Activated T-helper 17 cell treated with anti-CD3 and anti-CD28 coated beads, Interleukin-2, amount 50 U/mL, for 72 hours (primary cell): ENCODE results near the gene CCDC149. TPM values are rescaled to one million over a fixed set of nuclear protein-coding genes. Genes with fewer than 3 reads are reported as not detected.

Source experiments
- ATAC-seq: fragments of 150-1000 bp; cut with Tn5 transposase; replicated peaks from 2 replicates; pipeline ENCODE4 v1.10.0; 2021; ENCODE audit warnings: mild to moderate bottlenecking, moderate library complexity
- H3K27ac Mint-ChIP-seq: one replicate; pipeline ENCODE4 v1.8.0; 2022; ENCODE audit warnings: mixed read lengths
- H3K27me3 Mint-ChIP-seq: one replicate; pipeline ENCODE4 v1.8.0; 2022; ENCODE audit warnings: mixed read lengths
- H3K36me3 Mint-ChIP-seq: one replicate; pipeline ENCODE4 v1.8.0; 2022; ENCODE audit warnings: low read depth, mild to moderate bottlenecking, mixed read lengths
- H3K4me1 Mint-ChIP-seq: one replicate; pipeline ENCODE4 v1.8.0; 2022; ENCODE audit warnings: mixed read lengths
- H3K4me3 Mint-ChIP-seq: one replicate; pipeline ENCODE4 v1.8.0; 2022; ENCODE audit warnings: mild to moderate bottlenecking, mixed read lengths
- H3K9me3 Mint-ChIP-seq: one replicate; pipeline ENCODE4 v1.8.0; 2022; ENCODE audit warnings: mixed read lengths
- total RNA-seq, 2 donors: library from RNA; stranded (reverse); gene quantifications; one replicate each; pipeline ENCODE4 v1.2.3, GENCODE V29; 2022

Gene CCDC149
- total RNA-seq, 2 donors from 2014 or later, result not detected

- H3K27ac Mint-ChIP-seq, result no peak overlapping the region
- H3K4me3 Mint-ChIP-seq, result no peak overlapping the region
- H3K4me1 Mint-ChIP-seq, result no peaks in the 10 kb centered on the region
- peaks cover 7% of the 10 kb centered on the region for H3K27me3 Mint-ChIP-seq
- no peaks in the 10 kb centered on the region for H3K9me3 Mint-ChIP-seq
- no peaks in the 10 kb centered on the region for H3K36me3 Mint-ChIP-seq
- no peak for ATAC-seq
These were observed 81.2 kb downstream of the CCDC149 start for GRCh38 chr4:24831637-24832036.

DNA sequence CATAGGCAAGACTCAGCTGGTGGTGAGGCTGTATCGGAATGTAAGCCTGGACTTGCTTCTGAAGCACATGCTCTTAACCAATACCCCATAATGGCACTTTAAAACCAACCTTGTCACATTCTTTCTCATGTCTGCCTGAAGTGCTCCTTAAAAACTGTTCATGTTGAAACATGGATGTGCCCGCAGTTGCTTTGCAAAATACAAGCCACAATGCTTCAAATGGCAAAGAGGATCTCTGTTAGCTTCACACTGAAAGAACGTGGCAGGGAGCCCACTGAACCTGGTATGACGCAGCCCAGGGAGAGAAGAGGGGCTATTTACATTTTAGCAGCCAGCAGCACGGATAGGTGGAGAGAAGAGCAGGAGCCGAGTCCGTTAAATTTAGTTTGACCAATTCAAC, 88.1 kb downstream of the CCDC149 start:
- Mint-ChIP-seq H3K9me3 (no peaks in the 10 kb centered on the region), H3K4me1 (no peaks in the 10 kb centered on the region)

GRCh38 chr4:24820541-24820940, 92.3 kb downstream of the CCDC149 start:
- no peaks in the 10 kb centered on the region for H3K4me1 Mint-ChIP-seq
- peaks cover 13% of the 10 kb centered on the region for H3K27me3 Mint-ChIP-seq
- no peaks in the 10 kb centered on the region for H3K36me3 Mint-ChIP-seq
- H3K27ac Mint-ChIP-seq, result no peak overlapping the region
- no peaks in the 10 kb centered on the region for H3K9me3 Mint-ChIP-seq
- no peak for ATAC-seq
- no peak overlapping the region for H3K4me3 Mint-ChIP-seq

More for the DNA sequence above, 88.1 kb downstream of the CCDC149 start:
- H3K27me3 Mint-ChIP-seq, result peaks cover 23% of the 10 kb centered on the region
- no peak for ATAC-seq
- H3K27ac Mint-ChIP-seq, result no peak overlapping the region
- no peaks in the 10 kb centered on the region for H3K36me3 Mint-ChIP-seq
- H3K4me3 Mint-ChIP-seq, result no peak overlapping the region

- Mint-ChIP-seq H3K27ac (no peak overlapping the region), H3K4me1 (no peaks in the 10 kb centered on the region), H3K36me3 (no peaks in the 10 kb centered on the region), H3K9me3 (peaks cover 6% of the 10 kb centered on the region), H3K4me3 (no peak overlapping the region), H3K27me3 (peaks cover 15% of the 10 kb centered on the region)
- no peak for ATAC-seq
These were observed 96.0 kb downstream of the CCDC149 start for GRCh38 chr4:24816797-24817196.

DNA sequence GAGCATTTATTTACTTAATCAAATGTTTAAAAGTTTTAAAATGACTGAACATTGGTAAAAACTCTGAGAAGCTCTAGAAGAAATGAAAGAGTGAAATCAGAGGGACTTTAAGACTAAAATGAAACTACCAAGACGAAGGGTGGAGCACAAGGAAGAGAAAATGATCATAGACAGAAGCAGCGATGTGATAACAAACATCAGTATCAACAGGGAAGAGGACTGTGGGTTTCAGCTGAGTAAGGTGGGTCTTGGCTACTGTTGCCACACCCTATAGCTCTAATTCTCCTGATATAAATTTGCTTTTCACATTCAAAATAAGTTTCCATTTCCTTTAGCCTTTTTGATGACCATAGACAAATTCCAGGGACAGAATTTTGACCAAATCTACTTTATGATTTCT, 99.1 kb downstream of the CCDC149 start:
- no peaks in the 10 kb centered on the region for H3K4me1 Mint-ChIP-seq
- H3K9me3 Mint-ChIP-seq, result peaks cover 6% of the 10 kb centered on the region
- ATAC-seq, result no peak
- H3K36me3 Mint-ChIP-seq, result no peaks in the 10 kb centered on the region
- no peak overlapping the region for H3K4me3 Mint-ChIP-seq
- peaks cover 7% of the 10 kb centered on the region for H3K27me3 Mint-ChIP-seq
- no peak overlapping the region for H3K27ac Mint-ChIP-seq

DNA sequence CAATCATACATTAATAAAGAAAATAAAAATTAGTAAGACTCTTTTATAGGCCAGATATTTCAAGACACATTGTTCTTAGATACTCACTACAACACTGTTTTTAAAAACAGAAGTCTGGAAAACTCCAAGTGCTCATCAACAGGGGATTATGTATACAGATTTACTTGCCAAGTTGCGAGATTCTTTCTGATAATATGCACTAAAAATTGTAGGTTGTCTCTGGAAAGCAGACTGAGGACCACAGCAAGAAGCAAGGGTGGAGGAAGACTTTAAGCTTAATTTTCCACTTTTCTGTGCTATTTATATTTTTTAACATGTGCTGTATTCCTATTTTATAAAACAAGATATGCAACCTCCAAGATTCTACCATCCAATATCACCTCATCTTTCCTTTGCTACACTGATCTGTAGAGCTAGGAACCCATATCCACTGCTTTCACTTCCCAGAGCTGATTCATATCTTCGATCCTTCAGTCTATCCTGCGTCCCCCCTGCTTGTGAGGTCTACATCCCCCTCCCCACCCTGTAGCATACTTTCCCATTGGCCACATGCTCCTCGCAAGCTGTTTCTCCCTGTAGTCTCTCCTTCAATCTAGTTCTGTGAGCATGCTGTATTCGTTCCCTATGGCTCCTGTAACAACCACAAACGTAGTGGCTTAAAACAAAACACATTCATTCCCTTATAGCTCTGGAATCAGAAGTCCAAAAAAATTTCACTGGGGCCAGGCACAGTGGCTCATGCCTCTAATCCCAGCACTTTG, 101.8 kb downstream of the CCDC149 start:
- Mint-ChIP-seq H3K27ac (no peak overlapping the region), H3K27me3 (peaks cover 10% of the 10 kb centered on the region), H3K4me3 (no peak overlapping the region), H3K4me1 (no peaks in the 10 kb centered on the region), H3K9me3 (peaks cover 6% of the 10 kb centered on the region), H3K36me3 (no peaks in the 10 kb centered on the region)
- ATAC-seq, result no peak

DNA sequence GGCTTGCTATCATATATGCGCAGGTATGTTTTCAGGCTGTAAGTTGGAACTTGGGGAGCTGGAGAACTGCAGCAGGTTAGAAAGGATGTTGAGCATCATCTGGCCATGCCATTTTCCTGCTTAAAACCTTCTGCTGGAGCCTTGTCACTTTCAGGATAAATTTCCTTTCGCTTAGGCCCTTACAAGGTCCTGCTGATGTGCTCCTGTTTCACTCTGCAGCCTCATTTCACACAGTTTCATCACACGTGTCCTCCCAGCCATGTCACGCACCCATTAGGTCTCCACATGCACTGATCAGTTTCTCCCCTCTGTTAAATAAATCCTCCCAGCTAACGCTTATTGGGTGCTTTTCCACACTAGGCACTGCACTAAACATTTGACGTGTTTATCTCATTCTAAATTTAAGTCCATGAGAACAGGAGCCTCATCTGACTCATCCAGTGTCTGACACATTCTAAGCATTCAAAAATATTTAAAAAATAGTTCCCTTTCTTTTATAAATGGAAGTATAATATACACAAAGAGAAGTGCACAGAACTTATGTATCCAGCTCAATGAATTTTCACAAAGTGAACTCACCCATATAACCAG, 102.9 kb downstream of the CCDC149 start:
- Mint-ChIP-seq H3K9me3 (peaks cover 6% of the 10 kb centered on the region), H3K36me3 (no peaks in the 10 kb centered on the region), H3K4me1 (no peaks in the 10 kb centered on the region), H3K4me3 (no peak overlapping the region), H3K27me3 (peaks cover 10% of the 10 kb centered on the region), H3K27ac (no peak overlapping the region)
- no peak for ATAC-seq

DNA sequence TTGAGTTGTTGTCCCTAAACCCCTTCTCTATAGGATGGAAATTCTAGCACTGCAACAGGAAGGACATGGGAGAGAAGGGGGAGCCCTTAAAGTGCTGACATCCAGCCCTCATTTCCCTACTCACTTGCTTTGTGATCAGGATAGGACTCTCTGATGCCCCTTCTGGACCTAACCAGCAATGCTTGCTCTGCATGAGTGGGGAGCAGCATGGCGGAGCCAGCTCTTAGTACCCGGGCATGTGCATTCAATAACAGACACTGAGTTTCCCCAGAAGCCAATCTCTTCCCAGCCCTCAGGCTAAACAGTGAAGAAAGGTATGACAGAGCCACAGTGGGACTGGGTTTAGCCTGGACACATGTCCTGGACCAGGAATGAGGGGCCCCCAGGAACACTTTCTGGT, 103.5 kb downstream of the CCDC149 start:
- Mint-ChIP-seq H3K27me3 (peaks cover 13% of the 10 kb centered on the region), H3K9me3 (peaks cover 6% of the 10 kb centered on the region), H3K27ac (no peak overlapping the region), H3K4me1 (no peaks in the 10 kb centered on the region), H3K4me3 (no peak overlapping the region), H3K36me3 (no peaks in the 10 kb centered on the region)
- ATAC-seq, result no peak

- peaks cover 6% of the 10 kb centered on the region for H3K9me3 Mint-ChIP-seq
- no peaks in the 10 kb centered on the region for H3K36me3 Mint-ChIP-seq
- H3K4me1 Mint-ChIP-seq, result no peaks in the 10 kb centered on the region
- H3K27me3 Mint-ChIP-seq, result peaks cover 14% of the 10 kb centered on the region
- no peak overlapping the region for H3K4me3 Mint-ChIP-seq
- no peak overlapping the region for H3K27ac Mint-ChIP-seq
- no peak for ATAC-seq
These were observed 103.9 kb downstream of the CCDC149 start for GRCh38 chr4:24808955-24809354.

- Mint-ChIP-seq H3K36me3 (no peaks in the 10 kb centered on the region), H3K9me3 (peaks cover 6% of the 10 kb centered on the region), H3K27me3 (peaks cover 17% of the 10 kb centered on the region), H3K27ac (no peak overlapping the region), H3K4me1 (no peaks in the 10 kb centered on the region), H3K4me3 (no peak overlapping the region)
- no peak for ATAC-seq
These were observed 104.6 kb downstream of the CCDC149 start for GRCh38 chr4:24808261-24808660.

- peaks cover 22% of the 10 kb centered on the region for H3K27me3 Mint-ChIP-seq
- H3K4me1 Mint-ChIP-seq, result no peaks in the 10 kb centered on the region
- H3K27ac Mint-ChIP-seq, result no peak overlapping the region
- no peak for ATAC-seq
- no peaks in the 10 kb centered on the region for H3K36me3 Mint-ChIP-seq
- H3K4me3 Mint-ChIP-seq, result no peak overlapping the region
- H3K9me3 Mint-ChIP-seq, result peaks cover 6% of the 10 kb centered on the region
These were observed 105.2 kb downstream of the CCDC149 start for GRCh38 chr4:24807611-24808010.

DNA sequence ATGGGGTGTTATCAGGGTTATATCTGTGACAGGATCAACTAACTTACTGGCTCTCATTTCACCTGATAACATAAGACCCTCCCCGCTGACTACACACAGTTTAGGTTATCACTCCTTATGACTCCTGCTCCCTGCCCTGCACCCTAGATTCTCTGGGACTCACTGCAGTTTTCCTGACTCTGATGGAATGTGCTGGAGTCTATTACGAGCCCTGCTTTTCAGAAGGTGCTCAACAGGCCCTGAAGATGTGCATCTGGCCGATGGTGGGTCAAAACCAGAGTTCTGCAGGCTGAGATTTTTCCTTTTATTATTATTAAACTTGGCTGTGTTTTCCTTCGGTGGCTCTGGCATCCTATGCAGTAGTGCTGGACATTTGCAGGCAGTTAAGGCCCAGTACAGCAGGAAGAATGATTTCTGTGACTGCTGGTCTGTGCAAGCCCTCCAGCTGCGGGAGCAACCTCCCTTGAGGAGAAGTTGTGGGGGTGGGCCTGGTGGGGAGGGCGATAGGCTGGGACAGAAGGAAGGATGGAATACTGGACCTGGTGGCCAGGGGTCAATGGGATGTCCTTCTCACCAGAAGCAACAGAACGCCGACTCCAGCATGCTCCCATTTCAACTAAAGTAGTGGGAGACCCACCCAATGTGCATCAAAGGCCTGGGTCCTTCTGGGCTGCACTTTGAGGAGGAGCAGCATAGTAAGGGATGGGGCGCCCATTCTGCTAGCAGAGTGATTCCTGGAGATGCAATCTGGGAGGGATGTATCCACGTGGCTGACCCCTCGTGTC, 106.4 kb downstream of the CCDC149 start:
- no peak overlapping the region for H3K27ac Mint-ChIP-seq
- no peaks in the 10 kb centered on the region for H3K4me1 Mint-ChIP-seq
- no peak for ATAC-seq
- H3K36me3 Mint-ChIP-seq, result no peaks in the 10 kb centered on the region
- peaks cover 27% of the 10 kb centered on the region for H3K27me3 Mint-ChIP-seq
- no peak overlapping the region for H3K4me3 Mint-ChIP-seq
- no peaks in the 10 kb centered on the region for H3K9me3 Mint-ChIP-seq

DNA sequence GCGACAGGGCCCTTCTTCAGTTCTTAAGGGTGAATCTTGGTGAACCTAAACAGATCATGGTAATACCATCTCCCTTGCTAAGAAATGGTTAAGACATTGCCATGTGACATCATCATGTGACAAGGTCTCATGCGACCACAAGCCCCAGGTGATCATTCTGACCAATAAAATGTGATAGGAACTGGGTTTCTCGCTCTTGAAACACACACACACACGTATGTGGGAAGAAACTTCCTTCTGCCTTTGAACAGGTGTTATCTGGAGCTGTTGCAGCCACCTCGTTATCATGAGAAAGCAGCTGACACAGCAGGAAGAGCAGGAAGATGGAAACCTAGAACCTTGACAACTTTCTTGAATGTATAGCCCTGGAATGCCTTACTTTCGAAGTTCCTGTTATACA, 107.3 kb downstream of the CCDC149 start:
- Mint-ChIP-seq H3K9me3 (no peaks in the 10 kb centered on the region), H3K27ac (no peak overlapping the region), H3K4me1 (no peaks in the 10 kb centered on the region), H3K36me3 (no peaks in the 10 kb centered on the region), H3K27me3 (peaks cover 35% of the 10 kb centered on the region), H3K4me3 (no peak overlapping the region)
- ATAC-seq, result no peak

DNA sequence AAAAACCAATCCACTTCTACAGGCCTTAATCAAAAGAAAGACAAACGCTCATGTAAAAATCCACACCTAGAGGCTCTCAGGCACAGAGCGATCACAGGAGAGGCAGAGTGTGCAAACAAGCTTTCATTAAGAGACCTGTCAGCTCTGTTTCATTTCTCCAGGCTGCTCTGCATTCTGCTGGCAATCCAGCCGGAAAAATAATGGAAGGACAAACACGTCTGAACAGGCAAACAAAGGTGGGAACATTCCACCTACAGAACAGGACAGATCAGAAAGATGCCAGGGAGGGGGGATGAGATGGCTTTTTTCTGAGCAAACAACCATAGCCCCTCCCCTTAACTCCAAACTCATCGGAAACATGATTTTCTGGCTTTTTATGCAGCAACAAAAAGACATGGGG, 107.8 kb downstream of the CCDC149 start:
- H3K4me3 Mint-ChIP-seq, result no peak overlapping the region

GRCh38 chr4:24802648-24803047, 110.2 kb downstream of the CCDC149 start:
- no peaks in the 10 kb centered on the region for H3K36me3 Mint-ChIP-seq
- peaks cover 48% of the 10 kb centered on the region for H3K27me3 Mint-ChIP-seq
- ATAC-seq, result no peak
- H3K9me3 Mint-ChIP-seq, result no peaks in the 10 kb centered on the region
- no peak overlapping the region for H3K27ac Mint-ChIP-seq
- no peak overlapping the region for H3K4me3 Mint-ChIP-seq
- H3K4me1 Mint-ChIP-seq, result no peaks in the 10 kb centered on the region

More for the DNA sequence above, 107.8 kb downstream of the CCDC149 start:
- no peaks in the 10 kb centered on the region for H3K4me1 Mint-ChIP-seq
- no peaks in the 10 kb centered on the region for H3K9me3 Mint-ChIP-seq
- no peaks in the 10 kb centered on the region for H3K36me3 Mint-ChIP-seq
- ATAC-seq, result no peak
- no peak overlapping the region for H3K27ac Mint-ChIP-seq
- H3K27me3 Mint-ChIP-seq, result peaks cover 40% of the 10 kb centered on the region
